NCI-H2196 (cell line): ENCODE results near the gene ANTXR1.

Experiments
- DNase-seq: peaks from one replicate; lab custom pipeline; 2025; ENCODE audit not compliant: unreplicated experiment; lab: John Stamatoyannopoulos, UW

ANTXR1 gene

GRCh38 chr2:69203166-69203985 lies 190.4 kb downstream of the ANTXR1 start:
- no peak for DNase-seq

GRCh38 chr2:69204654-69205053 lies 191.7 kb downstream of the ANTXR1 start:
- DNase-seq: no peak

- DNase-seq: no peak
Measured at GRCh38 chr2:69205076-69205475, 192.1 kb downstream of the ANTXR1 start.

GRCh38 chr2:69205491-69205890 lies 192.5 kb downstream of the ANTXR1 start:
- no peak for DNase-seq

GRCh38 chr2:69208023-69208595 lies 195.1 kb downstream of the ANTXR1 start:
- DNase-seq: no peak

- DNase-seq: no peak
Measured at GRCh38 chr2:69209482-69209881, 196.5 kb downstream of the ANTXR1 start.

- no peak for DNase-seq
Measured at GRCh38 chr2:69210385-69210784, 197.4 kb downstream of the ANTXR1 start.

- DNase-seq: no peak
Measured at GRCh38 chr2:69211048-69211447, 198.1 kb downstream of the ANTXR1 start.

GRCh38 chr2:69211686-69212085 lies 198.7 kb downstream of the ANTXR1 start:
- no peak for DNase-seq

GRCh38 chr2:69212238-69213028 lies 199.5 kb downstream of the ANTXR1 start:
- DNase-seq: no peak

- no peak for DNase-seq
Measured at GRCh38 chr2:69213201-69213600, 200.2 kb downstream of the ANTXR1 start.

GRCh38 chr2:69213782-69214181 lies 200.8 kb downstream of the ANTXR1 start:
- DNase-seq: no peak

- no peak for DNase-seq
Measured at GRCh38 chr2:69214898-69215297, 201.9 kb downstream of the ANTXR1 start.

- peak; percentile 2 for DNase-seq
Measured at GRCh38 chr2:69216535-69217332, 203.8 kb downstream of the ANTXR1 start.

- DNase-seq: no peak
Measured at GRCh38 chr2:69217333-69218080, 204.5 kb downstream of the ANTXR1 start.

- DNase-seq: no peak
Measured at GRCh38 chr2:69221512-69221911, 208.5 kb downstream of the ANTXR1 start.

- no peak for DNase-seq
Measured at GRCh38 chr2:69221960-69222751, 209.2 kb downstream of the ANTXR1 start.

GRCh38 chr2:69222953-69223658 lies 210.1 kb downstream of the ANTXR1 start:
- no peak for DNase-seq
